Smooth muscle cell of the brain vasculature (primary cell): ENCODE data around the gene TNFSF13B.
"Not testable (repeated sequence)": the region's sequence is repeated elsewhere in the genome, so short reads cannot be mapped to it uniquely, and the experiment has no call there.

Source experiments
- DNase-seq: peaks from one replicate; pipeline ENCODE4 v3.0.0-alpha.2; 2012; ENCODE audit warnings: low read depth, low spot score

TNFSF13B gene

GRCh38 chr13:108281901-108282300, 12.4 kb downstream of the TNFSF13B start:
- DNase-seq = no peak

GRCh38 chr13:108283110-108283509, 13.6 kb downstream of the TNFSF13B start:
- DNase-seq = no peak

GRCh38 chr13:108288741-108289140, 19.2 kb downstream of the TNFSF13B start:
- DNase-seq = no peak

GRCh38 chr13:108289819-108290218, 20.3 kb downstream of the TNFSF13B start:
- DNase-seq = no peak

GRCh38 chr13:108297114-108297513, 27.6 kb downstream of the TNFSF13B start:
- no peak for DNase-seq

- DNase-seq = no peak
These were observed 32.8 kb downstream of the TNFSF13B start for GRCh38 chr13:108302279-108302678.

GRCh38 chr13:108304170-108305016, 34.9 kb downstream of the TNFSF13B start:
- DNase-seq = no peak

- DNase-seq = no peak
These were observed 36.1 kb downstream of the TNFSF13B start for GRCh38 chr13:108305655-108306054.

- no peak for DNase-seq
These were observed 37.3 kb downstream of the TNFSF13B start for GRCh38 chr13:108306860-108307259.

GRCh38 chr13:108311596-108311995, 42.1 kb downstream of the TNFSF13B start:
- DNase-seq = not testable (repeated sequence)

- DNase-seq = no peak
These were observed 43.9 kb downstream of the TNFSF13B start for GRCh38 chr13:108313382-108313781.

GRCh38 chr13:108315273-108315672, 45.8 kb downstream of the TNFSF13B start:
- no peak for DNase-seq

GRCh38 chr13:108315991-108316390, 46.5 kb downstream of the TNFSF13B start:
- DNase-seq = no peak

- DNase-seq = no peak
These were observed 46.9 kb downstream of the TNFSF13B start for GRCh38 chr13:108316413-108316812.

- DNase-seq = peak; percentile 9
These were observed 52.8 kb downstream of the TNFSF13B start for GRCh38 chr13:108322206-108322824.

GRCh38 chr13:108323031-108323430, 53.5 kb downstream of the TNFSF13B start:
- no peak for DNase-seq

GRCh38 chr13:108325863-108326262, 56.3 kb downstream of the TNFSF13B start:
- DNase-seq = no peak

- no peak for DNase-seq
These were observed 56.8 kb downstream of the TNFSF13B start for GRCh38 chr13:108326309-108326708.

GRCh38 chr13:108328848-108329247, 59.3 kb downstream of the TNFSF13B start:
- DNase-seq = no peak

- DNase-seq = no peak
These were observed 63.3 kb downstream of the TNFSF13B start for GRCh38 chr13:108332791-108333190.

- peak; percentile 20 for DNase-seq
These were observed 73.1 kb downstream of the TNFSF13B start for GRCh38 chr13:108342369-108343289.

- no peak for DNase-seq
These were observed 75.5 kb downstream of the TNFSF13B start for GRCh38 chr13:108345016-108345415.
